ENCODE data around the gene STOML1. TPM values are rescaled to one million over a fixed set of nuclear protein-coding genes. Genes with fewer than 3 reads are reported as not detected.

STOML1 gene
- total and polyA plus RNA-seq, 2 experiments from 2014 or later: 2.3 to 2.4 TPM

DNA sequence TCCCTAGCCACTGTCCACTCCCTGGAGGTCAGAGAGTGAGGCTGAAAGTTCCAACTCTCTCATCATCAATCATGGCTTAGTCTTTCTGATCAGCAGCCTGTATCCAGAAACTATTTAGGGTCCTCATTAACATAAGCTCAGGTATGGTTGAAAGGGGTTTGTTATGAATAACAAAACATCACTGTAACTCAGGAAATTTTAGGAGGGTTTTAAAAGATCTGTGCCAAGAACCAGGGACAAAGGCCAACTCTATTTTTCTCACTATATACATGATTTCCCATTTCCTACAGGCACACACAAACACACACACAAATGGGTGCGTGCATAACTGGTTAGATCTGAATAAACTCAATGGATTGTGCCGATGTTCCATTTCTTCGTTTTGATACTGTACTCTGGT, 23.6 kb downstream of the STOML1 start:
- Histone ChIP-seq H3K36me3 (ENCODE audit: insufficient read depth) (no peaks in the 10 kb centered on the region), H3F3A (replicated peaks; ENCODE audit: low read depth) (no peaks in the 10 kb centered on the region), H3K79me2 (replicated peaks; ENCODE audit: insufficient read depth) (no peaks in the 10 kb centered on the region), H3K9me2 (ENCODE audit: insufficient read depth) (no peaks in the 10 kb centered on the region), H3K4me1 (ENCODE audit: insufficient read depth) (peaks cover 34% of the 10 kb centered on the region), H3K4me3 (no peak overlapping the region), H3K27me3 (ENCODE audit: insufficient read depth) (peaks cover 3% of the 10 kb centered on the region; the same call in 1 of the 2 replicates), H2AFZ (no peak overlapping the region; the same call in 1 of the 2 replicates), H4K20me1 (replicated peaks; ENCODE audit: insufficient read depth) (no peaks in the 10 kb centered on the region), H3K27ac (ENCODE audit: low read depth) (no peak overlapping the region), H3K4me2 (no peak overlapping the region)
- Mint-ChIP-seq H3K4me3 (no peak overlapping the region), H3K36me3 (ENCODE audit: low read depth) (no peaks in the 10 kb centered on the region), H3K4me1 (peaks cover 39% of the 10 kb centered on the region), H3K27me3 (ENCODE audit: insufficient read depth, low read depth, poor library complexity) (peaks cover 6% of the 10 kb centered on the region), H3K27ac (no peak overlapping the region), H3K9me3 (no peaks in the 10 kb centered on the region)
- ATAC-seq (no peak), DNase-seq (ENCODE audit: low spot score) (no peak)
- no peak for TF ChIP-seq POLR2AphosphoS5 (IDR thresholded peaks at IDR 0.05; ENCODE audit: low read depth)
- TF ChIP-seq NANOG (IDR thresholded peaks at IDR 0.05; ENCODE audit: borderline replicate concordance): no peak
- TF ChIP-seq ZNF114 (CRISPR knock-in tag; IDR thresholded peaks at IDR 0.05): no peak
- no peak for TF ChIP-seq ZNF331 (CRISPR knock-in tag; IDR thresholded peaks at IDR 0.05; ENCODE audit: low read depth)
- no peak for TF ChIP-seq EZH2phosphoT487 (IDR thresholded peaks at IDR 0.05; ENCODE audit: unreplicated experiment)
- TF ChIP-seq, protein P1, sequence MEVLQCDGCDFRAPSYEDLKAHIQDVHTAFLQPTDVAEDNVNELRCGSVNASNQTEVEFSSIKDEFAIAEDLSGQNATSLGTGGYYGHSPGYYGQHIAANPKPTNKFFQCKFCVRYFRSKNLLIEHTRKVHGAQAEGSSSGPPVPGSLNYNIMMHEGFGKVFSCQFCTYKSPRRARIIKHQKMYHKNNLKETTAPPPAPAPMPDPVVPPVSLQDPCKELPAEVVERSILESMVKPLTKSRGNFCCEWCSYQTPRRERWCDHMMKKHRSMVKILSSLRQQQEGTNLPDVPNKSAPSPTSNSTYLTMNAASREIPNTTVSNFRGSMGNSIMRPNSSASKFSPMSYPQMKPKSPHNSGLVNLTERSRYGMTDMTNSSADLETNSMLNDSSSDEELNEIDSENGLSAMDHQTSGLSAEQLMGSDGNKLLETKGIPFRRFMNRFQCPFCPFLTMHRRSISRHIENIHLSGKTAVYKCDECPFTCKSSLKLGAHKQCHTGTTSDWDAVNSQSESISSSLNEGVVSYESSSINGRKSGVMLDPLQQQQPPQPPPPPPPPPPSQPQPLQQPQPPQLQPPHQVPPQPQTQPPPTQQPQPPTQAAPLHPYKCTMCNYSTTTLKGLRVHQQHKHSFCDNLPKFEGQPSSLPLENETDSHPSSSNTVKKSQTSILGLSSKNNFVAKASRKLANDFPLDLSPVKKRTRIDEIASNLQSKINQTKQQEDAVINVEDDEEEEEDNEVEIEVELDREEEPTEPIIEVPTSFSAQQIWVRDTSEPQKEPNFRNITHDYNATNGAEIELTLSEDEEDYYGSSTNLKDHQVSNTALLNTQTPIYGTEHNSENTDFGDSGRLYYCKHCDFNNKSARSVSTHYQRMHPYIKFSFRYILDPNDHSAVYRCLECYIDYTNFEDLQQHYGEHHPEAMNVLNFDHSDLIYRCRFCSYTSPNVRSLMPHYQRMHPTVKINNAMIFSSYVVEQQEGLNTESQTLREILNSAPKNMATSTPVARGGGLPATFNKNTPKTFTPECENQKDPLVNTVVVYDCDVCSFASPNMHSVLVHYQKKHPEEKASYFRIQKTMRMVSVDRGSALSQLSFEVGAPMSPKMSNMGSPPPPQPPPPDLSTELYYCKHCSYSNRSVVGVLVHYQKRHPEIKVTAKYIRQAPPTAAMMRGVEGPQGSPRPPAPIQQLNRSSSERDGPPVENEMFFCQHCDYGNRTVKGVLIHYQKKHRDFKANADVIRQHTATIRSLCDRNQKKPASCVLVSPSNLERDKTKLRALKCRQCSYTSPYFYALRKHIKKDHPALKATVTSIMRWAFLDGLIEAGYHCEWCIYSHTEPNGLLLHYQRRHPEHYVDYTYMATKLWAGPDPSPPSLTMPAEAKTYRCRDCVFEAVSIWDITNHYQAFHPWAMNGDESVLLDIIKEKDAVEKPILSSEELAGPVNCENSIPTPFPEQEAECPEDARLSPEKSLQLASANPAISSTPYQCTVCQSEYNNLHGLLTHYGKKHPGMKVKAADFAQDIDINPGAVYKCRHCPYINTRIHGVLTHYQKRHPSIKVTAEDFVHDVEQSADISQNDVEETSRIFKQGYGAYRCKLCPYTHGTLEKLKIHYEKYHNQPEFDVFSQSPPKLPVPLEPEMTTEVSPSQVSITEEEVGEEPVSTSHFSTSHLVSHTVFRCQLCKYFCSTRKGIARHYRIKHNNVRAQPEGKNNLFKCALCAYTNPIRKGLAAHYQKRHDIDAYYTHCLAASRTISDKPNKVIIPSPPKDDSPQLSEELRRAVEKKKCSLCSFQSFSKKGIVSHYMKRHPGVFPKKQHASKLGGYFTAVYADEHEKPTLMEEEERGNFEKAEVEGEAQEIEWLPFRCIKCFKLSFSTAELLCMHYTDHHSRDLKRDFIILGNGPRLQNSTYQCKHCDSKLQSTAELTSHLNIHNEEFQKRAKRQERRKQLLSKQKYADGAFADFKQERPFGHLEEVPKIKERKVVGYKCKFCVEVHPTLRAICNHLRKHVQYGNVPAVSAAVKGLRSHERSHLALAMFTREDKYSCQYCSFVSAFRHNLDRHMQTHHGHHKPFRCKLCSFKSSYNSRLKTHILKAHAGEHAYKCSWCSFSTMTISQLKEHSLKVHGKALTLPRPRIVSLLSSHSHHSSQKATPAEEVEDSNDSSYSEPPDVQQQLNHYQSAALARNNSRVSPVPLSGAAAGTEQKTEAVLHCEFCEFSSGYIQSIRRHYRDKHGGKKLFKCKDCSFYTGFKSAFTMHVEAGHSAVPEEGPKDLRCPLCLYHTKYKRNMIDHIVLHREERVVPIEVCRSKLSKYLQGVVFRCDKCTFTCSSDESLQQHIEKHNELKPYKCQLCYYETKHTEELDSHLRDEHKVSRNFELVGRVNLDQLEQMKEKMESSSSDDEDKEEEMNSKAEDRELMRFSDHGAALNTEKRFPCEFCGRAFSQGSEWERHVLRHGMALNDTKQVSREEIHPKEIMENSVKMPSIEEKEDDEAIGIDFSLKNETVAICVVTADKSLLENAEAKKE (CRISPR knock-in tag; IDR thresholded peaks at IDR 0.05): no peak
- no peak for TF ChIP-seq JUNB (IDR thresholded peaks at IDR 0.05; ENCODE audit: unreplicated experiment)
- TF ChIP-seq CREB1 (CRISPR knock-in tag; IDR thresholded peaks at IDR 0.05; ENCODE audit: low read depth): no peak
- no peak for TF ChIP-seq STAT1 (IDR thresholded peaks at IDR 0.05; ENCODE audit: unreplicated experiment)
- TF ChIP-seq, protein P2, sequence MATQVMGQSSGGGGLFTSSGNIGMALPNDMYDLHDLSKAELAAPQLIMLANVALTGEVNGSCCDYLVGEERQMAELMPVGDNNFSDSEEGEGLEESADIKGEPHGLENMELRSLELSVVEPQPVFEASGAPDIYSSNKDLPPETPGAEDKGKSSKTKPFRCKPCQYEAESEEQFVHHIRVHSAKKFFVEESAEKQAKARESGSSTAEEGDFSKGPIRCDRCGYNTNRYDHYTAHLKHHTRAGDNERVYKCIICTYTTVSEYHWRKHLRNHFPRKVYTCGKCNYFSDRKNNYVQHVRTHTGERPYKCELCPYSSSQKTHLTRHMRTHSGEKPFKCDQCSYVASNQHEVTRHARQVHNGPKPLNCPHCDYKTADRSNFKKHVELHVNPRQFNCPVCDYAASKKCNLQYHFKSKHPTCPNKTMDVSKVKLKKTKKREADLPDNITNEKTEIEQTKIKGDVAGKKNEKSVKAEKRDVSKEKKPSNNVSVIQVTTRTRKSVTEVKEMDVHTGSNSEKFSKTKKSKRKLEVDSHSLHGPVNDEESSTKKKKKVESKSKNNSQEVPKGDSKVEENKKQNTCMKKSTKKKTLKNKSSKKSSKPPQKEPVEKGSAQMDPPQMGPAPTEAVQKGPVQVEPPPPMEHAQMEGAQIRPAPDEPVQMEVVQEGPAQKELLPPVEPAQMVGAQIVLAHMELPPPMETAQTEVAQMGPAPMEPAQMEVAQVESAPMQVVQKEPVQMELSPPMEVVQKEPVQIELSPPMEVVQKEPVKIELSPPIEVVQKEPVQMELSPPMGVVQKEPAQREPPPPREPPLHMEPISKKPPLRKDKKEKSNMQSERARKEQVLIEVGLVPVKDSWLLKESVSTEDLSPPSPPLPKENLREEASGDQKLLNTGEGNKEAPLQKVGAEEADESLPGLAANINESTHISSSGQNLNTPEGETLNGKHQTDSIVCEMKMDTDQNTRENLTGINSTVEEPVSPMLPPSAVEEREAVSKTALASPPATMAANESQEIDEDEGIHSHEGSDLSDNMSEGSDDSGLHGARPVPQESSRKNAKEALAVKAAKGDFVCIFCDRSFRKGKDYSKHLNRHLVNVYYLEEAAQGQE (IDR thresholded peaks at IDR 0.05; ENCODE audit: unreplicated experiment): no peak
- TF ChIP-seq, protein P3, sequence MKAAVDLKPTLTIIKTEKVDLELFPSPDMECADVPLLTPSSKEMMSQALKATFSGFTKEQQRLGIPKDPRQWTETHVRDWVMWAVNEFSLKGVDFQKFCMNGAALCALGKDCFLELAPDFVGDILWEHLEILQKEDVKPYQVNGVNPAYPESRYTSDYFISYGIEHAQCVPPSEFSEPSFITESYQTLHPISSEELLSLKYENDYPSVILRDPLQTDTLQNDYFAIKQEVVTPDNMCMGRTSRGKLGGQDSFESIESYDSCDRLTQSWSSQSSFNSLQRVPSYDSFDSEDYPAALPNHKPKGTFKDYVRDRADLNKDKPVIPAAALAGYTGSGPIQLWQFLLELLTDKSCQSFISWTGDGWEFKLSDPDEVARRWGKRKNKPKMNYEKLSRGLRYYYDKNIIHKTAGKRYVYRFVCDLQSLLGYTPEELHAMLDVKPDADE (IDR thresholded peaks at IDR 0.05): no peak
- TF ChIP-seq, protein P4, sequence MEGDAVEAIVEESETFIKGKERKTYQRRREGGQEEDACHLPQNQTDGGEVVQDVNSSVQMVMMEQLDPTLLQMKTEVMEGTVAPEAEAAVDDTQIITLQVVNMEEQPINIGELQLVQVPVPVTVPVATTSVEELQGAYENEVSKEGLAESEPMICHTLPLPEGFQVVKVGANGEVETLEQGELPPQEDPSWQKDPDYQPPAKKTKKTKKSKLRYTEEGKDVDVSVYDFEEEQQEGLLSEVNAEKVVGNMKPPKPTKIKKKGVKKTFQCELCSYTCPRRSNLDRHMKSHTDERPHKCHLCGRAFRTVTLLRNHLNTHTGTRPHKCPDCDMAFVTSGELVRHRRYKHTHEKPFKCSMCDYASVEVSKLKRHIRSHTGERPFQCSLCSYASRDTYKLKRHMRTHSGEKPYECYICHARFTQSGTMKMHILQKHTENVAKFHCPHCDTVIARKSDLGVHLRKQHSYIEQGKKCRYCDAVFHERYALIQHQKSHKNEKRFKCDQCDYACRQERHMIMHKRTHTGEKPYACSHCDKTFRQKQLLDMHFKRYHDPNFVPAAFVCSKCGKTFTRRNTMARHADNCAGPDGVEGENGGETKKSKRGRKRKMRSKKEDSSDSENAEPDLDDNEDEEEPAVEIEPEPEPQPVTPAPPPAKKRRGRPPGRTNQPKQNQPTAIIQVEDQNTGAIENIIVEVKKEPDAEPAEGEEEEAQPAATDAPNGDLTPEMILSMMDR (conservative IDR thresholded peaks at IDR 0.05; ENCODE audit: low read depth in 2 of 2): no peak
